Inferior parietal cortex (tissue), 1 donor: ENCODE data around the gene MRPL42.

Experiments used
- DNase-seq: peaks from one replicate; pipeline ENCODE4 v3.0.0-alpha.2; 2016; ENCODE audit errors: extremely low spot score

MRPL42 gene

GRCh38 chr12:93500201-93500600, 32.9 kb downstream of the MRPL42 start:
- no peak for DNase-seq

GRCh38 chr12:93500667-93501066, 33.4 kb downstream of the MRPL42 start:
- no peak for DNase-seq

- DNase-seq: peak; percentile 77
Observed at GRCh38 chr12:93502802-93503623, 35.7 kb downstream of the MRPL42 start.

- no peak for DNase-seq
Observed at GRCh38 chr12:93507165-93507564, 39.9 kb downstream of the MRPL42 start.

GRCh38 chr12:93509506-93509905, 42.2 kb downstream of the MRPL42 start:
- no peak for DNase-seq

- DNase-seq: no peak
Observed at GRCh38 chr12:93514853-93515252, 47.5 kb downstream of the MRPL42 start.

- no peak for DNase-seq
Observed at GRCh38 chr12:93518725-93519124, 51.4 kb downstream of the MRPL42 start.

- DNase-seq: no peak
Observed at GRCh38 chr12:93519859-93520258, 52.5 kb downstream of the MRPL42 start.

GRCh38 chr12:93520454-93520853, 53.1 kb downstream of the MRPL42 start:
- no peak for DNase-seq

- DNase-seq: no peak
Observed at GRCh38 chr12:93521225-93522080, 54.1 kb downstream of the MRPL42 start.

- no peak for DNase-seq
Observed at GRCh38 chr12:93524386-93525133, 57.2 kb downstream of the MRPL42 start.

GRCh38 chr12:93526786-93527428, 59.6 kb downstream of the MRPL42 start:
- no peak for DNase-seq

- DNase-seq: no peak
Observed at GRCh38 chr12:93530358-93530757, 63.0 kb downstream of the MRPL42 start.

- DNase-seq: no peak
Observed at GRCh38 chr12:93533310-93533709, 66.0 kb downstream of the MRPL42 start.

GRCh38 chr12:93536111-93536765, 68.9 kb downstream of the MRPL42 start:
- DNase-seq: peak; percentile 32

- no peak for DNase-seq
Observed at GRCh38 chr12:93536766-93537488, 69.6 kb downstream of the MRPL42 start.

GRCh38 chr12:93537769-93538168, 70.5 kb downstream of the MRPL42 start:
- no peak for DNase-seq

GRCh38 chr12:93539821-93540220, 72.5 kb downstream of the MRPL42 start:
- no peak for DNase-seq

GRCh38 chr12:93540466-93540865, 73.2 kb downstream of the MRPL42 start:
- no peak for DNase-seq

GRCh38 chr12:93541578-93542225, 74.4 kb downstream of the MRPL42 start:
- no peak for DNase-seq
